T-helper 22 cell (primary cell): ENCODE data around the gene TAF7L.

Source experiments
- DNase-seq: peaks from one replicate; pipeline ENCODE4 v3.0.0-alpha.2; 2020; ENCODE audit warnings: low read depth

The TAF7L gene

DNA sequence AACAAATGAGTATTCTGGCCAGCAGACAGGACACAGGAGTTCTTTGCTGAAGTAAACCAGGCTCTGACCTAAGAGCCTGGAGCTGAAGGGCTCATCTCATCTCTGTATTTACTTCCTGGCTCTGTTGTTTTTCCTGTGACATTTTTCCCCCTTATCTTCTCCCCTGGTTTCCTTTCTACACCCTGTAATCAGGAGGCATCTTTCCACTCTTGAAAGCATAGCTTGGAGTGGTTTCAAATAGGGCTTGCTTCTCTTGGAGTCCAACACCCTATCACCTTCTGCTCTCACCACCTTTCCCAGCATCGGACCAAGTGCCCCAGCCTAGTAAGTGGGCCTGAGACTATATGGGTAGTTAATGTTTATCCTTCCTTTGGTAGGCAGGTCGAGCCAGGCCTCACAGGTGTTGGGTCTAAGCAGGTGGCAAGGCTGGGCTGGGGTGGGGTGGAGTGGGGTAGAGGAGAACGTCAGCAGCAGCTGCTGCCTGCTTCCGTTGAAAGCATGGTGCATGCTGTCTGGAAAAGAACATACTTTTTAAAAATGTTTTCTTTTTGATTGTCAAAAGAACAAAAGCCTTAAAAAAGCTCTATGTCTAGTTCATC, 70.4 kb downstream of the TAF7L start:
- no peak for DNase-seq

DNA sequence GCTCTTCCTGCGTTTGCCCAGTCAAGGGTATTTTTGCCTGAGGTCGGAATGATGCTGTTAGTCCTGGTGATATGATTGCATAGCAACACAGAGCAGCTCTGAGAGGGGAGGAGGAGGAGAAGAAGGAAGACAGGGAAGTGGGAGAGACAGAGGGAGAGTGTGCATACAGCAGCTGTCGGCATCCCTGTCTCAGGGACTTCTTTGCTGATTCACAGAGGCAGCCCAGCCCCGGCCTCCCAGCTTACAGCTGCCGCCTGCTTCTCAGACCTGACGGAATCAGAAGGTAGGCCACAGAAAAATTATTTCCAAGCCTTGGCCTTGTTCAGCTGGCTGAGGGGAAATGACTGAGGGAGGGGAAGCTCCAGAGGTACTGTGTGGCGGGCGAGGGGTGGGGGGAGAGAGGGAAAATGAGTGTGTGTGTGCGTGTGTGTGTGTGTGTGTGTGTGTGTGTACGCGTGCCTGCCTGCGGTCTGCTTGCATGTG, 71.2 kb downstream of the TAF7L start:
- DNase-seq = no peak

DNA sequence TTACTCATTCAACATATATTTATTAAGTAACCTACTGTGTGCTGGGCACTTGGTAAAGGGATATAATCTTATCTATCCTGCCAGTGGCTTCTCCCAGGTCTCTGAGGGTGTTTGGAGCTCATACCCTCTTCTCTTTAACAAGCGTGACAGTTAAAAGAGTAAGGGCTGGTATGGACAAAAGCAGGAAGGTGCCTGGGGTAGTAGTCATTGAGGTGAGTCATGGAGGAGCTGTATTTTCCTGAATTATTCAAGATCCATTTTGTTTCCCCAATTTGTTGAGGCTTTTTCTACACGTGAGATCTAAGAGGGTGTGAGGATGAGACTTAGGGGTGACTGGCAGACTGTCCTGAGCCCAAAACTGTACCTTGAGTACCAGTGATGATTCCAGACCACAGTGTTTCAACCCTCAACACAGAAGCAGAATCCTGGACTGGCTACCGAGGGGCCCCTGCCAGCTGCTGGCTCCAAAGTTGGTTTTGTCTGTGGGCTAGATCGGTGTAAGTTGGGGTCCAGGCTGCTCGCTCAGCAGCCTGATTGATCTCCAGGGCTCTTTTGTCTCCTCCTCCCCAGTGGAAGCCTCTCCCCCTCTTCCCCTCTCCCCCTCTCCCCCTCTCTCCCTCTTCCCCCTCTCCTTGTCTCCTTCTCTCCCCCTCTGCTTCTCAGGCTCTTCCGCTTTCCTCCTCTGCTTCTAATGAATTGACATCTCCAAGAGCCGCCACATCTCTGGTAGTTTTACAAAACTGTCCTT, 71.8 kb downstream of the TAF7L start, which contains the start of gene DRP2:
Gene DRP2 (plus strand): TSS at position 671 of the 748 bp plus-strand sequence. CDS start 11,862 bp downstream, outside the sequence.
- no peak for DNase-seq
